ENCODE data around the gene PHYKPL. TPM values are rescaled to one million over a fixed set of nuclear protein-coding genes. Genes with fewer than 3 reads are reported as not detected.

PHYKPL gene
- total RNA-seq, 1 donor from 2014 or later, result 17.0 TPM

- no peak for TF ChIP-seq CTCF (conservative IDR thresholded peaks at IDR 0.05; ENCODE audit: low read depth, low read length)
- DNase-seq (ENCODE audit: low read depth), result no peak
- H3K4me3 ChIP-seq (ENCODE audit: low read depth, low read length), result peak overlapping the region; percentile 82
These were observed 26.2 kb downstream of the PHYKPL start for GRCh38 chr5:178206166-178207101.

GRCh38 chr5:178205749-178206047 is 26.9 kb downstream of the PHYKPL start:
- TF ChIP-seq CTCF (conservative IDR thresholded peaks at IDR 0.05; ENCODE audit: low read depth, low read length), result no peak
- peak overlapping the region; percentile 82 for H3K4me3 ChIP-seq (ENCODE audit: low read depth, low read length)
- no peak for DNase-seq (ENCODE audit: low read depth)

GRCh38 chr5:178204935-178205748 is 27.5 kb downstream of the PHYKPL start:
- DNase-seq (ENCODE audit: low read depth), result no peak
- no peak for TF ChIP-seq CTCF (conservative IDR thresholded peaks at IDR 0.05; ENCODE audit: low read depth, low read length)
- H3K4me3 ChIP-seq (ENCODE audit: low read depth, low read length), result peak overlapping the region; percentile 82

- DNase-seq (ENCODE audit: low read depth), result peak; percentile 52
- no peak for TF ChIP-seq CTCF (conservative IDR thresholded peaks at IDR 0.05; ENCODE audit: low read depth, low read length)
- peak within 1 kb of the TSS; percentile 82 for H3K4me3 ChIP-seq (ENCODE audit: low read depth, low read length)
These were observed 28.2 kb downstream of the PHYKPL start, which contains the start of gene HNRNPAB for GRCh38 chr5:178204182-178204934. TSS of gene HNRNPAB (plus strand) at chr5:178204533. CDS start at chr5:178204838, 305 bp downstream.

GRCh38 chr5:178203670-178204181 is 28.9 kb downstream of the PHYKPL start:
- DNase-seq (ENCODE audit: low read depth), result no peak
- TF ChIP-seq CTCF (conservative IDR thresholded peaks at IDR 0.05; ENCODE audit: low read depth, low read length), result no peak
- peak overlapping the region; percentile 82 for H3K4me3 ChIP-seq (ENCODE audit: low read depth, low read length)

- DNase-seq (ENCODE audit: low read depth), result no peak
- no peak for TF ChIP-seq CTCF (conservative IDR thresholded peaks at IDR 0.05; ENCODE audit: low read depth, low read length)
- H3K4me3 ChIP-seq (ENCODE audit: low read depth, low read length), result no peak overlapping the region
These were observed 30.1 kb downstream of the PHYKPL start for GRCh38 chr5:178202541-178202940.
